CMK (cell line): ENCODE measurements around the gene PTGER2.

ENCODE experiments used
- DNase-seq: peaks from one replicate; pipeline ENCODE4 v3.0.0-alpha.2; 2010; ENCODE audit warnings: low read depth

PTGER2 gene

GRCh38 chr14:52339262-52339661, 25.1 kb downstream of the PTGER2 start:
- no peak for DNase-seq

DNA sequence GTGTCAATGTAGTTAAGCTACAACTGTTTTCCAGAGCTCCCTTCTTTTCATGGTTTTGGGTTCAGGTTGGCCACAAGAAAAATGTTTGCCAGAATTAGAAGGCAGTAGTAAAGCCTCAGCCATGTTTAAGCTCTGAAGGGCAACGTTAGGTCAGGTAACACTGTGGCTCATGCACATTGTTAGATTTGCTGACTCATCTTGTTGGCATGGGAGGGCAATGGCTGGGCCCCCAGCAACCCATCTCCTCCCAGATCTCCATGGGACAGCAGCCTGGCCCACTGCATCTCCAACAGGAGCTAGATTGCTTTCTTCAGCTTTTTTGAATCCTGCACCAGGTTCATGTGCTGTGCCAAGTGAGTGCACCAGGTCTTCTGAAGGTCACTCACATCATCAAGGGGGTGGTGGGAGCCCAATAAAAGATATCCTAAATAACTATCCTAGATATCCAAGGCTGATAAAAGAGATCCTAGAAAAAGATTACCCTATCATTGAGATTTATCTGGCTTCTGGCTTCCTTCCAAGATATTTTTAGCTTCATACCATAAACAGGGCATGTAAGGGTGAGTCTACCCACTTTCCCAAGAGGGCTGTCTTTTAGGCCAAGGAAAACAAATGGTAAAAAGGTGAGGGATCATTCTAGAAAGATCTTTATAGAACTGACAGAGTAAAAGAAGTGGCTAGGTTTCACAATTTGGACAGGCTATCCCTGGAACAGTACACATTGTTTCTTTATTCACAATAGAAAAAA, 28.9 kb downstream of the PTGER2 start:
- no peak for DNase-seq

DNA sequence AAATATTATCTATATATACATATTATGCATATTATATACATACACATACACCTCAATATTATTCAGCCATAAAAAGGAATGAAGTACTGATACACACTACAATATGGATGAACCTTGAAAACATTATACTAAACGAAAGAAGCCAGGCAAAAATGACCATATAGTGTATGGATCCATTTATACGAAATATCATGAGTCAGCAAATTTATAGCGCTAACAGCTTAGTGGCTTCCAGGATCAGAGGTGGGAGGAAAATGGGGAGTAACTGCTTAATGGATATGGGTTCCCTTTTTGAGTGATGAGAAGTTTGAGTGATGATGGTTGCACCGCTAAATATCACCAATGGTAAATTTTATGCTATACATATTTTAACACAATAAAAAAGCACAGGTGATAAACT, 32.7 kb downstream of the PTGER2 start:
- DNase-seq: no peak

DNA sequence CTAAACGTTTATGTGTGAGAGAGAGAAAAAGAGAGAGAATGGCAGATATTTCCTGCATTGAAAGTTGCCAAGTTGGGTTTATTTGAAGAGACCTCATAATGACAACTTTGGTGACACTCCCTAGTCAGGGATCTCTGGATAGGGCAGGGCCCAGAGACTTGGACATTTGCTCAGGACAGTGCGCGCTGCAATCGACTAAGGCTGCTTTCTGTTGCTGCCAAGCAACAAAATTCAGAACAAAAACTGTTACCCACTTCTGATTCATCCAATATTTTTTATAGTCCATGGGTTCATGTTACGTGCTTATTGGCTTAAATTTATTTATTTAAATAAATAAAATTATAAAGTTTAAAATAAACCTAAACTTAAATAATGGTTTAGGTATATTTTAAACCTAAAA, 34.2 kb downstream of the PTGER2 start:
- no peak for DNase-seq

- DNase-seq: no peak
Measured at GRCh38 chr14:52348776-52349175, 34.7 kb downstream of the PTGER2 start.

DNA sequence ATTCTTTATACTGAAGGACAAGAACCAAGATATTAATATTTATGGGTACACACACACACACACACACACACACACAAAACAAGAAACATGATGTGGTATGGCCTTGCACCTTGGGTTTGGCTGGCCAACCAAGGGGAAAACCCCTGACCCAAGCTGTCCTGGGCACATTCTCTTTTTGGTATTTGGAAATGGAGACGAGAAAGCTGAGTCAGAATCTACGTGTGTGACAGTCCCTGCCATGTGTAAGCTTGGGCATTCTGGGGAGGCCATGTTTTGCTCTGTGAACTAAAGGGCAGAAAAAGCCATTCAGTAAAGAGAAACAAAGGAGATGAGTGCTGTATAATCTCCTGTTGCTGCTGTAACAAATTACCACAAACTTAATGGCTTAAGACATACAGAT, 35.6 kb downstream of the PTGER2 start:
- DNase-seq: no peak

DNA sequence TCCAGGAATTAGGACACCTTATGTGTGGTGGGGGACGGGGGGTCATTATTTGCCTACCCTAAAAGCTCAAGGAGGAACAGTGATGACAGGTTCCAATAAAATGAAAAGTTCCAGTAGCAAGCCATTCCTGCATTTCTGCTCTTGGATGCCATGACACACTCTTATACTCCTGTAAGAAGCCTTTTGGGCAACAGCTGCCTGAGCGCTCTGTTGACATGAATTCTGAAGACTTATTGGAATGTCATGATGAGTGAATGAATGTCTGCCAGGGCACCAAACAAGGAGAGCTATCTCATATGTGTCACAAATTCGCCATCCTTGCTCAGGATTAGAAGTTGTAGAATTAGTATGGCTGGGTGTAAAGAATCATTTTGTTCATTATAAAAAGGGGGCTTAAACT, 36.3 kb downstream of the PTGER2 start:
- DNase-seq: no peak

- no peak for DNase-seq
Measured at GRCh38 chr14:52351233-52352060, 37.3 kb downstream of the PTGER2 start.

DNA sequence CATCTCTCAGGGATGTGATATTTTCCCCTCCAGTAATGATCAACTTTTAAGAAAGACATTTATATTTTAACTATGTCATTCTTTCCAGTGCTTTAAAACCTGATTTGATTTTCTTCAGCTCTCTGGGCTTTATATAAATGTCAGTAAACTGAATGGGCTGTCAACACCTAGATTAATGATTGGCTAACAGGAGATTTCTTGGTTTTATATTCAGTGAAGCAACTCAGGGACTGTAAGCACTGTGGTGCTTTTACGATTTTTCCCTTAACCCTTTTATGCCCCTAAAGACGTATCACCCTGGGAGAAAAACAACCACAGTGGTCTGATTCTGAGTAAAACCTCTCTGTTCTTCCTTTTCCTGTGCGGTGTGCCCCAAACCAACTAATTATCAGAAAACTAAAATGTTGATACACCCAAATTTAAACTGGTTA, 38.0 kb downstream of the PTGER2 start:
- no peak for DNase-seq

DNA sequence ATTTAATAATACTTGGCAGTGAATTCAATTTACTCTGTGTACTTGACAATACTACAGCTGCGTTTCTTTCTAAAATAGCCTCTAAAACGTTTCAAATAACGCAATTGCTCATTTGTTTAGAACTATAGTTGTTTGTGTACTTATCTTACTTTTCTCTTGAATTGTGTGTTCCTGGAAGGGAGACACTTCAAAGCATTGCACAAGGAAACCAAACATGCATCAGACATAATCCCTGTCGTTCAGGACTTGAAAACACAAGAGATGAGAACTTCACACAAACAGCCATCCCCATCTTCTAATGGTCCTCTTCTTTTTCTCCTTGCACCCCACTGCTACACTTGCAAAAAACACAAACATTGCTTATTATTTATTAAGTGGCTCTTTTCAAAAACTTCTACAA, 38.5 kb downstream of the PTGER2 start:
- no peak for DNase-seq

DNA sequence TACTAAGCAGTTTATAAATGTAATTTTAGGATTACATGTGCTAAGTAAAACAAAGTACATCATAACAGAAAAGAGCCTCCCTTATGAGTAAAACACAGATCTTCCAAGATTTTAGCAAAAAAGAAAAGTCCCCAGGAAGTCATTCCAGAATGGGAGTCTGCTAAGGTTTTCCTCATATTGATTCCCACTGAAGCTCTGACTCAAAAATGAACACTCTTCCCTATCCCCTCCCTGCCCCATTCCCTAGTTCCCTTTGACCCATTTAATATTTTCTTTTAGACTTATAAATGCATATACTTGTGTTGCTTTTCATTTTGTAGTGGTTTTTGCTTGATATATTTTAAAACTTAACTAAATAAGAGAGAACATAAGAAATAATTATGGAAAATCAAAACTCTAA, 40.1 kb downstream of the PTGER2 start:
- no peak for DNase-seq

- no peak for DNase-seq
Measured at GRCh38 chr14:52355016-52355431, 40.9 kb downstream of the PTGER2 start.

DNA sequence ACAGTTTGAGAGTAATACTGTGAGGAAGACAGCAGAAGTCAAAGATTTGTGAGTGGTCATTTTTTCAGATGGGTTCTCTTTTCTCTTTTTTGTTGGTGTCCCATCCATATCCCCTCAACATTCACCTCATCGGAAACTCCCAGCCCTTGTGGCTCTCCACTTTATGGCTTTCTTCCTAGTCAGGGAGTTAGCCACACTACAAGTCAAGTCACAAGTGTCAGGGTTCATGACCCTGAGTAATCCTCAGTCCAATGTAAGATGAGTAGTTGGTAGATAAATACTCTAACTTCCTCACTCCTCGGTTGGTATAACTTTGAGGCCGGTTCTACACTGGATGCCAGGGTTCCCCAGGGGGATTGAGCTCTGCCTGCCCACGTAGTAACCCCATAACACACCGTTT, 41.4 kb downstream of the PTGER2 start:
- DNase-seq: no peak

- DNase-seq: no peak
Measured at GRCh38 chr14:52356025-52356424, 41.9 kb downstream of the PTGER2 start.

- DNase-seq: no peak
Measured at GRCh38 chr14:52360831-52361230, 46.7 kb downstream of the PTGER2 start.

DNA sequence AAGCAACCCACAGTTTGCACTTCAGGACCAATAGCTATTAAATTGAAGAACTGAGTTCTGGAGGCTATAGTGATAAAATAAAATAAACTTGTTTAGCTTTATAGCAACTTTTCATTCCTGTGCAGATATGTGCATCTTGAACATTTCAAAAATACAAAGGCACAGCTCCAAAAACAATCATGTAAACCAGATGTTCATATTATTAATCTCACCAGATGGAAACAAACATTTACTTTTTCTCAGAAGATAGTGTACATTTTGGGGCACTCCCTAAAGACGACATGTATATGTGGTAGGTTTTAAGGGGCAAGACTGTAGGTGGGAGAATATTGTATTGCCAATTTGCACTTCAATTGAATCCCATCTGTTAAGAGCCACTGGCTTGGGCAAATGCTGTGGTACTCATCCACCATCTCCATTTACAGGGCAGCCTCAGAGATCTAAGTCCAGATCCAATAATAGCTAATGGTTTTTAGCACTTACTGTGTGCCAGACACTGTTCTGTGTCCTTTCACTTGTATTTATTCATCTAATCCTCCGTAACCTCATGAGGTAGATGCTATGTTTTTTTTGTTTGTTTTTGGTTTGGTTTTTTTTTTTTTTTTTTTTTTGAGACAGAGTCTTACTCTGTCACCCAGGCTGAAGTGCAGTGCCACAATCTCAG, 49.1 kb downstream of the PTGER2 start:
- DNase-seq: no peak

GRCh38 chr14:52363961-52364360, 49.8 kb downstream of the PTGER2 start:
- no peak for DNase-seq

DNA sequence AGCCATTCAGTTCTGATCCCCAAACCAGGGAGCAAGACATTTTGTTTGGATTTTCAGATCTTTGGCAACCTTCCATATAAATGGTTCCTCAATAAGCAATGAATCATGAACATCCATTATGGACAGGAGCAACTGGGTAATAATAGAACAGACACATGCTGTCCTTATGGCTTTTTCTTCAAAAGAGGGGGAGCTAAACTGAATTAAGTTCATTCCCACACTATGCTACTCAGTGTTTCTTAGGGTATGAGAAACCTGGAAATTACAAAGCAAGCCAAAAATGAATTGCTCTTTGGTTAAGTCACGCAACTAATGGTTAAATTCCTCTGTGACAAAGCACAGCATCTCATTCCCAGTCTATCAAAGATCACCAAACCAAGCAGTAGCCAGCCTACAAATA, 51.0 kb downstream of the PTGER2 start:
- DNase-seq: no peak

GRCh38 chr14:52366796-52367315, 52.7 kb downstream of the PTGER2 start:
- DNase-seq: no peak

- no peak for DNase-seq
Measured at GRCh38 chr14:52369305-52369801, 55.2 kb downstream of the PTGER2 start.

GRCh38 chr14:52370406-52370935, 56.4 kb downstream of the PTGER2 start:
- no peak for DNase-seq

- DNase-seq: no peak
Measured at GRCh38 chr14:52377940-52378339, 63.8 kb downstream of the PTGER2 start.
